Islet precursor cell (in vitro differentiated cells): ENCODE measurements around the gene DGKZ.

ENCODE experiments used
- DNase-seq: peaks from one replicate; pipeline ENCODE4 v3.0.0-alpha.2; 2018

Gene DGKZ

GRCh38 chr11:46397526-46397925 is 50.3 kb downstream of the DGKZ start:
- no peak for DNase-seq

- DNase-seq, result no peak
Measured at GRCh38 chr11:46402957-46403902, 56.0 kb downstream of the DGKZ start.

- DNase-seq, result no peak
Measured at GRCh38 chr11:46404476-46405017, 57.3 kb downstream of the DGKZ start.

- no peak for DNase-seq
Measured at GRCh38 chr11:46407635-46408034, 60.4 kb downstream of the DGKZ start.

GRCh38 chr11:46408407-46408986 is 61.2 kb downstream of the DGKZ start:
- DNase-seq, result no peak

GRCh38 chr11:46410021-46410420 is 62.8 kb downstream of the DGKZ start:
- DNase-seq, result peak; percentile 75

- DNase-seq, result no peak
Measured at GRCh38 chr11:46413760-46414465, 66.7 kb downstream of the DGKZ start.

GRCh38 chr11:46414466-46414796 is 67.2 kb downstream of the DGKZ start:
- no peak for DNase-seq

- DNase-seq, result no peak
Measured at GRCh38 chr11:46414879-46415278, 67.6 kb downstream of the DGKZ start.

- DNase-seq, result no peak
Measured at GRCh38 chr11:46417711-46418110, 70.4 kb downstream of the DGKZ start.

- no peak for DNase-seq
Measured at GRCh38 chr11:46418751-46419150, 71.5 kb downstream of the DGKZ start.

GRCh38 chr11:46420513-46420912 is 73.2 kb downstream of the DGKZ start:
- DNase-seq, result no peak

- DNase-seq, result no peak
Measured at GRCh38 chr11:46421257-46421880, 74.1 kb downstream of the DGKZ start.

- no peak for DNase-seq
Measured at GRCh38 chr11:46422588-46422987, 75.3 kb downstream of the DGKZ start.

GRCh38 chr11:46426233-46426991 is 79.1 kb downstream of the DGKZ start:
- no peak for DNase-seq

GRCh38 chr11:46427364-46427763 is 80.1 kb downstream of the DGKZ start:
- DNase-seq, result no peak

GRCh38 chr11:46429717-46430116 is 82.5 kb downstream of the DGKZ start:
- DNase-seq, result no peak
